IPS-18c (cell line): ENCODE results near the gene LTB4R2.

Experiments
- H3K4me3 ChIP-seq: 2 replicates; pipeline ENCODE4 v1.7.0; 2013; ENCODE audit warnings: low read depth, mild to moderate bottlenecking, low read length, moderate library complexity; ENCODE audit not compliant: insufficient read depth
- H3K9me3 ChIP-seq: one replicate; pipeline ENCODE4 v1.6.1; 2013; ENCODE audit warnings: mild to moderate bottlenecking, low read length, moderate library complexity; ENCODE audit not compliant: control insufficient read depth, insufficient read depth

Gene LTB4R2

GRCh38 chr14:24291446-24292117 is 18.4 kb upstream of the LTB4R2 start:
- H3K9me3 ChIP-seq, result no peaks in the 10 kb centered on the region
- no peak overlapping the region for H3K4me3 ChIP-seq

- no peaks in the 10 kb centered on the region for H3K9me3 ChIP-seq
- no peak overlapping the region for H3K4me3 ChIP-seq
Measured at GRCh38 chr14:24292118-24292807, 17.7 kb upstream of the LTB4R2 start.

GRCh38 chr14:24293525-24293924 is 16.4 kb upstream of the LTB4R2 start:
- no peak overlapping the region for H3K4me3 ChIP-seq
- H3K9me3 ChIP-seq, result no peaks in the 10 kb centered on the region

- no peaks in the 10 kb centered on the region for H3K9me3 ChIP-seq
- no peak overlapping the region for H3K4me3 ChIP-seq
Measured at GRCh38 chr14:24296341-24297157, 13.4 kb upstream of the LTB4R2 start.

- H3K9me3 ChIP-seq, result no peaks in the 10 kb centered on the region
- H3K4me3 ChIP-seq, result no peak overlapping the region
Measured at GRCh38 chr14:24297190-24297964, 12.6 kb upstream of the LTB4R2 start.

- H3K4me3 ChIP-seq, result peak overlapping the region; percentile 92
- no peaks in the 10 kb centered on the region for H3K9me3 ChIP-seq
Measured at GRCh38 chr14:24298892-24299254, 11.1 kb upstream of the LTB4R2 start.

- H3K9me3 ChIP-seq, result no peaks in the 10 kb centered on the region
- peak within 1 kb of the TSS; percentile 92 for H3K4me3 ChIP-seq
Measured at GRCh38 chr14:24299255-24300191, 10.4 kb upstream of the LTB4R2 start, which contains the start of the genes DHRS1 and NOP9. DHRS1 (minus strand) TSS chr14:24299780; CDS start chr14:24299106, 674 bp downstream. NOP9 (plus strand) TSS chr14:24299850; CDS start chr14:24299955, 105 bp downstream.

GRCh38 chr14:24300326-24300980 is 9.5 kb upstream of the LTB4R2 start:
- H3K4me3 ChIP-seq, result peak overlapping the region; percentile 92
- H3K9me3 ChIP-seq, result no peaks in the 10 kb centered on the region

- no peak overlapping the region for H3K4me3 ChIP-seq
- H3K9me3 ChIP-seq, result no peaks in the 10 kb centered on the region
Measured at GRCh38 chr14:24304019-24304387, 5.9 kb upstream of the LTB4R2 start.

GRCh38 chr14:24307156-24307574 is 2.8 kb upstream of the LTB4R2 start:
- Histone ChIP-seq H3K9me3 (no peaks in the 10 kb centered on the region), H3K4me3 (no peak overlapping the region)

- H3K4me3 ChIP-seq, result no peak within 1 kb of the TSS
- no peaks in the 10 kb centered on the region for H3K9me3 ChIP-seq
Measured at GRCh38 chr14:24307575-24308341, 2.2 kb upstream of the LTB4R2 start, which contains the start of gene CIDEB. CIDEB (minus strand) TSS chr14:24307977; CDS start chr14:24307858, 119 bp downstream.

GRCh38 chr14:24308342-24309124 is 1.4 kb upstream of the LTB4R2 start:
- no peaks in the 10 kb centered on the region for H3K9me3 ChIP-seq
- no peak overlapping the region for H3K4me3 ChIP-seq

- H3K4me3 ChIP-seq, result no peak overlapping the region
- H3K9me3 ChIP-seq, result no peaks in the 10 kb centered on the region
Measured at GRCh38 chr14:24310265-24310645, 315 bp downstream of the LTB4R2 start.
